ENCODE measurements around the gene MPHOSPH9.

MPHOSPH9 gene

GRCh38 chr12:123114304-123115083 is 118.4 kb downstream of the MPHOSPH9 start:
- Histone ChIP-seq H3K79me2 (ENCODE audit: insufficient read depth, low read depth) (no peaks in the 10 kb centered on the region), H3K4me2 (no peak overlapping the region), H3K27ac (no peak overlapping the region), H3K36me3 (ENCODE audit: insufficient read depth) (no peaks in the 10 kb centered on the region), H4K20me1 (ENCODE audit: insufficient read depth) (no peaks in the 10 kb centered on the region), H2AFZ (ENCODE audit: low read depth) (no peak overlapping the region), H3K4me1 (ENCODE audit: low read depth, poor library complexity, severe bottlenecking) (peaks cover 13% of the 10 kb centered on the region), H3K9ac (no peak overlapping the region), H3K4me3 (IDR thresholded peaks at IDR 0.05; ENCODE audit: insufficient read depth, low read depth, low read length) (no peak overlapping the region), H3K27me3 (ENCODE audit: insufficient read depth, low read depth) (no peaks in the 10 kb centered on the region)
- TF ChIP-seq CTCF (conservative IDR thresholded peaks at IDR 0.05; ENCODE audit: low read depth, low read length), result no peak

GRCh38 chr12:123113026-123113425 is 119.9 kb downstream of the MPHOSPH9 start:
- Histone ChIP-seq H3K27me3 (ENCODE audit: insufficient read depth, low read depth) (no peaks in the 10 kb centered on the region), H3K79me2 (ENCODE audit: insufficient read depth, low read depth) (no peaks in the 10 kb centered on the region), H2AFZ (ENCODE audit: low read depth) (no peak overlapping the region), H3K4me3 (IDR thresholded peaks at IDR 0.05; ENCODE audit: insufficient read depth, low read depth, low read length) (no peak overlapping the region), H3K27ac (no peak overlapping the region), H3K9ac (no peak overlapping the region), H3K4me1 (ENCODE audit: low read depth, poor library complexity, severe bottlenecking) (peaks cover 5% of the 10 kb centered on the region), H3K4me2 (no peak overlapping the region), H3K36me3 (ENCODE audit: insufficient read depth) (no peaks in the 10 kb centered on the region), H4K20me1 (ENCODE audit: insufficient read depth) (no peaks in the 10 kb centered on the region)
- no peak for TF ChIP-seq CTCF (conservative IDR thresholded peaks at IDR 0.05; ENCODE audit: low read depth, low read length)

DNA sequence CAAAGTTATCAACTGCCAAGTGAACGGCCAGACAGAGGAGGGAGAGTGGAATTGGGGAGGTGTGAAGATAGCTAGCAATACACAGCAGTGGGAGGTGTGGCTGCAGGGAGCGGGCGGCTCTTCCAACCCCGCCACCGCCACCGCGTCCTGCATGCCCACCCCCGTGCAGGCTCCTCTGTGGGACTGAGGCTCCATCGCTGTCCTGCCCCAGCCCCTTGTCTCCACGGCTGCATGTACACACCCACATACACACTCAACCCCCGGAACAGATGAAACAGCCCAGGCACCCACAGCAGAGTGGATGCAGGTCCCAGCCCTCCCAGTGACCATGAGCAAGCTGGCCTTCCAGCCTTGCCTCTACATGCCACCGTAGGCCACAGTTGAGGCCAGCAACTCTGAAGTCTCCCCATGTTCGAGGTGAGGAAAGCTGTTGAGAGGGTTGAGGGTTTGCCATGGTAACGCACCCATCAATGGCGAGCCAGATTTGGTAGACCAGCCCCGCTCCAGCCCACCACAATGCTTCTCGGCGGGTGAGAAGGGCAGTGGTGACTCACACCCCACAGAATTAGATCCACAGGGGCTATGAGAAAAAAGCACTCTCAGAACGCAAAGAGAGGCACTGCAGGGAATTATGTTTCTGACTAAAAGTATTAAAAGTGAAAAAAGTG is 121.3 kb downstream of the MPHOSPH9 start:
- H3K4me2 ChIP-seq, result no peak overlapping the region
- TF ChIP-seq CTCF (conservative IDR thresholded peaks at IDR 0.05; ENCODE audit: low read depth, low read length), result no peak
- no peak overlapping the region for H3K9ac ChIP-seq
- no peaks in the 10 kb centered on the region for H3K36me3 ChIP-seq (ENCODE audit: insufficient read depth)
- H3K4me1 ChIP-seq (ENCODE audit: low read depth, poor library complexity, severe bottlenecking), result peaks cover 5% of the 10 kb centered on the region
- no peak overlapping the region for H2AFZ ChIP-seq (ENCODE audit: low read depth)
- H3K4me3 ChIP-seq (IDR thresholded peaks at IDR 0.05; ENCODE audit: insufficient read depth, low read depth, low read length), result no peak overlapping the region
- H3K27ac ChIP-seq, result no peak overlapping the region
- no peaks in the 10 kb centered on the region for H3K79me2 ChIP-seq (ENCODE audit: insufficient read depth, low read depth)
- H3K27me3 ChIP-seq (ENCODE audit: insufficient read depth, low read depth), result no peaks in the 10 kb centered on the region
- H4K20me1 ChIP-seq (ENCODE audit: insufficient read depth), result no peaks in the 10 kb centered on the region

- no peaks in the 10 kb centered on the region for H3K79me2 ChIP-seq (ENCODE audit: insufficient read depth, low read depth)
- no peaks in the 10 kb centered on the region for H3K4me1 ChIP-seq (ENCODE audit: low read depth, poor library complexity, severe bottlenecking)
- no peak overlapping the region for H3K4me2 ChIP-seq
- TF ChIP-seq CTCF (conservative IDR thresholded peaks at IDR 0.05; ENCODE audit: low read depth, low read length), result no peak
- no peaks in the 10 kb centered on the region for H3K27me3 ChIP-seq (ENCODE audit: insufficient read depth, low read depth)
- no peaks in the 10 kb centered on the region for H4K20me1 ChIP-seq (ENCODE audit: insufficient read depth)
- no peak overlapping the region for H3K9ac ChIP-seq
- no peaks in the 10 kb centered on the region for H3K36me3 ChIP-seq (ENCODE audit: insufficient read depth)
- no peak overlapping the region for H3K27ac ChIP-seq
- H3K4me3 ChIP-seq (IDR thresholded peaks at IDR 0.05; ENCODE audit: insufficient read depth, low read depth, low read length), result no peak overlapping the region
- H2AFZ ChIP-seq (ENCODE audit: low read depth), result no peak overlapping the region
Observed at GRCh38 chr12:123109319-123109772, 123.6 kb downstream of the MPHOSPH9 start.

Data from KMS-11 (cell line).